Nephron progenitor cell (in vitro differentiated cells): ENCODE results near the gene IMPG2.

Experiments
- DNase-seq: peaks from one replicate; pipeline ENCODE4 v3.0.0; 2021
- H3K27ac Mint-ChIP-seq: 2 replicates; pipeline ENCODE4 v1.8.0; 2021; ENCODE audit warnings: mild to moderate bottlenecking, moderate library complexity, mixed read lengths
- H3K27me3 Mint-ChIP-seq: 2 replicates; pipeline ENCODE4 v1.8.0; 2021; ENCODE audit warnings: mild to moderate bottlenecking, low read depth, mixed read lengths; ENCODE audit not compliant: poor library complexity
- H3K36me3 Mint-ChIP-seq: 2 replicates; pipeline ENCODE4 v1.8.0; 2021; ENCODE audit warnings: low read depth, mixed read lengths
- H3K4me1 Mint-ChIP-seq: 2 replicates; pipeline ENCODE4 v1.8.0; 2021; ENCODE audit warnings: mixed read lengths
- H3K4me3 Mint-ChIP-seq: 2 replicates; pipeline ENCODE4 v1.8.0; 2021; ENCODE audit warnings: mild to moderate bottlenecking, moderate library complexity, mixed read lengths
- H3K9me3 Mint-ChIP-seq: 2 replicates; pipeline ENCODE4 v1.8.0; 2021; ENCODE audit warnings: mild to moderate bottlenecking, moderate library complexity, mixed read lengths
- CTCF ChIP-seq: fragments of 200-600 bp; sonication (generic); IDR thresholded peaks from 2 replicates; pipeline ENCODE4 v1.5.0; 2021; ENCODE audit warnings: antibody characterized with exemption

Gene IMPG2

GRCh38 chr3:101303836-101304235 is 16.5 kb downstream of the IMPG2 start:
- Mint-ChIP-seq H3K27me3 (no peaks in the 10 kb centered on the region), H3K4me3 (no peak overlapping the region), H3K36me3 (peaks cover 13% of the 10 kb centered on the region), H3K4me1 (no peaks in the 10 kb centered on the region), H3K9me3 (peaks cover 41% of the 10 kb centered on the region), H3K27ac (no peak overlapping the region)
- TF ChIP-seq CTCF = no peak
- no peak for DNase-seq

- Mint-ChIP-seq H3K27ac (no peak overlapping the region), H3K36me3 (peaks cover 10% of the 10 kb centered on the region), H3K4me3 (no peak overlapping the region), H3K27me3 (no peaks in the 10 kb centered on the region), H3K4me1 (no peaks in the 10 kb centered on the region), H3K9me3 (peaks cover 39% of the 10 kb centered on the region)
- no peak for TF ChIP-seq CTCF
- DNase-seq = no peak
Measured at GRCh38 chr3:101303089-101303731, 17.2 kb downstream of the IMPG2 start.

- Mint-ChIP-seq H3K27me3 (no peaks in the 10 kb centered on the region), H3K9me3 (peaks cover 46% of the 10 kb centered on the region), H3K4me1 (no peaks in the 10 kb centered on the region), H3K36me3 (peaks cover 6% of the 10 kb centered on the region), H3K27ac (no peak overlapping the region), H3K4me3 (no peak overlapping the region)
- no peak for TF ChIP-seq CTCF
- DNase-seq = no peak
Measured at GRCh38 chr3:101300073-101300472, 20.3 kb downstream of the IMPG2 start.

- no peaks in the 10 kb centered on the region for H3K36me3 Mint-ChIP-seq
- no peak overlapping the region for H3K27ac Mint-ChIP-seq
Measured at GRCh38 chr3:101292027-101292426, 28.3 kb downstream of the IMPG2 start.

GRCh38 chr3:101288294-101288693 is 32.1 kb downstream of the IMPG2 start:
- peaks cover 3% of the 10 kb centered on the region for H3K9me3 Mint-ChIP-seq
- no peaks in the 10 kb centered on the region for H3K27me3 Mint-ChIP-seq
- H3K27ac Mint-ChIP-seq = no peak overlapping the region
- no peak overlapping the region for H3K4me3 Mint-ChIP-seq
- no peak for DNase-seq
- no peaks in the 10 kb centered on the region for H3K4me1 Mint-ChIP-seq
- TF ChIP-seq CTCF = no peak
- no peaks in the 10 kb centered on the region for H3K36me3 Mint-ChIP-seq

More at GRCh38 chr3:101292027-101292426, 28.3 kb downstream of the IMPG2 start:
- no peaks in the 10 kb centered on the region for H3K4me1 Mint-ChIP-seq
- DNase-seq = no peak
- peaks cover 27% of the 10 kb centered on the region for H3K9me3 Mint-ChIP-seq
- TF ChIP-seq CTCF = no peak
- no peak overlapping the region for H3K4me3 Mint-ChIP-seq
- no peaks in the 10 kb centered on the region for H3K27me3 Mint-ChIP-seq

GRCh38 chr3:101284757-101285156 is 35.6 kb downstream of the IMPG2 start:
- Mint-ChIP-seq H3K27ac (no peak overlapping the region), H3K27me3 (no peaks in the 10 kb centered on the region), H3K4me3 (no peak overlapping the region), H3K9me3 (peaks cover 3% of the 10 kb centered on the region), H3K36me3 (no peaks in the 10 kb centered on the region), H3K4me1 (peaks cover 9% of the 10 kb centered on the region)
- TF ChIP-seq CTCF = no peak
- no peak for DNase-seq
